Measurements from ENCODE around the gene PNP.
"Not testable (repeated sequence)": the region's sequence is repeated elsewhere in the genome, so short reads cannot be mapped to it uniquely, and the experiment has no call there.

The PNP gene

GRCh38 chr14:20469242-20469889 lies at the start of gene PNP:
Gene PNP, plus strand, starts transcription at chr14:20469406. Its CDS starts 119 bp downstream, at chr14:20469525.
- DNase-seq (ENCODE audit: low spot score), result peak; percentile 80

GRCh38 chr14:20419419-20419818 lies 49.8 kb upstream of the PNP start:
- no peak for DNase-seq (ENCODE audit: low spot score)

GRCh38 chr14:20421267-20421666 lies 47.9 kb upstream of the PNP start:
- no peak for DNase-seq (ENCODE audit: low spot score)

- no peak for DNase-seq (ENCODE audit: low spot score)
Observed at GRCh38 chr14:20422886-20423285, 46.3 kb upstream of the PNP start.

- no peak for DNase-seq (ENCODE audit: low spot score)
Observed at GRCh38 chr14:20424851-20425250, 44.4 kb upstream of the PNP start.

- no peak for DNase-seq (ENCODE audit: low spot score)
Observed at GRCh38 chr14:20427231-20428009, 41.8 kb upstream of the PNP start.

- no peak for DNase-seq (ENCODE audit: low spot score)
Observed at GRCh38 chr14:20428010-20428365, 41.2 kb upstream of the PNP start.

- no peak for DNase-seq (ENCODE audit: low spot score)
Observed at GRCh38 chr14:20428802-20429201, 40.4 kb upstream of the PNP start.

GRCh38 chr14:20429801-20430669 lies 39.2 kb upstream of the PNP start:
- DNase-seq (ENCODE audit: low spot score), result no peak

GRCh38 chr14:20434701-20435581 lies 34.3 kb upstream of the PNP start:
- DNase-seq (ENCODE audit: low spot score), result no peak

GRCh38 chr14:20435582-20436362 lies 33.4 kb upstream of the PNP start, which contains the start of gene KLHL33:
Gene KLHL33, minus strand, starts transcription at chr14:20436166. Its CDS starts 355 bp downstream, at chr14:20435811.
- no peak for DNase-seq (ENCODE audit: low spot score)

GRCh38 chr14:20436363-20436755 lies 32.8 kb upstream of the PNP start:
- no peak for DNase-seq (ENCODE audit: low spot score)

- no peak for DNase-seq (ENCODE audit: low spot score)
Observed at GRCh38 chr14:20438664-20439063, 30.5 kb upstream of the PNP start.

GRCh38 chr14:20440465-20440864 lies 28.7 kb upstream of the PNP start:
- DNase-seq (ENCODE audit: low spot score), result no peak

GRCh38 chr14:20440882-20441281 lies 28.3 kb upstream of the PNP start:
- DNase-seq (ENCODE audit: low spot score), result no peak

- no peak for DNase-seq (ENCODE audit: low spot score)
Observed at GRCh38 chr14:20441461-20441860, 27.7 kb upstream of the PNP start.

GRCh38 chr14:20443650-20444049 lies 25.6 kb upstream of the PNP start:
- DNase-seq (ENCODE audit: low spot score), result not testable (repeated sequence)

- DNase-seq (ENCODE audit: low spot score), result no peak
Observed at GRCh38 chr14:20446889-20447288, 22.3 kb upstream of the PNP start.

- DNase-seq (ENCODE audit: low spot score), result not testable (repeated sequence)
Observed at GRCh38 chr14:20452831-20453230, 16.4 kb upstream of the PNP start.

- peak; percentile 97 for DNase-seq (ENCODE audit: low spot score)
Observed at GRCh38 chr14:20454516-20455354, 14.5 kb upstream of the PNP start, which contains the start of the genes APEX1 and OSGEP. Gene APEX1, plus strand, starts transcription at chr14:20455226. Its CDS starts 420 bp downstream, at chr14:20455646. Gene OSGEP, minus strand, starts transcription at chr14:20454812. Its CDS starts 129 bp downstream, at chr14:20454683.

Data from left forelimb (tissue), 1 donor.